ENCODE data around the gene SKA1. TPM values are rescaled to one million over a fixed set of nuclear protein-coding genes. Genes with fewer than 3 reads are reported as not detected.

Gene SKA1
- total RNA-seq, result under 1 TPM; 0.21 to 0.74 TPM
- long read RNA-seq, result 0 reads

DNA sequence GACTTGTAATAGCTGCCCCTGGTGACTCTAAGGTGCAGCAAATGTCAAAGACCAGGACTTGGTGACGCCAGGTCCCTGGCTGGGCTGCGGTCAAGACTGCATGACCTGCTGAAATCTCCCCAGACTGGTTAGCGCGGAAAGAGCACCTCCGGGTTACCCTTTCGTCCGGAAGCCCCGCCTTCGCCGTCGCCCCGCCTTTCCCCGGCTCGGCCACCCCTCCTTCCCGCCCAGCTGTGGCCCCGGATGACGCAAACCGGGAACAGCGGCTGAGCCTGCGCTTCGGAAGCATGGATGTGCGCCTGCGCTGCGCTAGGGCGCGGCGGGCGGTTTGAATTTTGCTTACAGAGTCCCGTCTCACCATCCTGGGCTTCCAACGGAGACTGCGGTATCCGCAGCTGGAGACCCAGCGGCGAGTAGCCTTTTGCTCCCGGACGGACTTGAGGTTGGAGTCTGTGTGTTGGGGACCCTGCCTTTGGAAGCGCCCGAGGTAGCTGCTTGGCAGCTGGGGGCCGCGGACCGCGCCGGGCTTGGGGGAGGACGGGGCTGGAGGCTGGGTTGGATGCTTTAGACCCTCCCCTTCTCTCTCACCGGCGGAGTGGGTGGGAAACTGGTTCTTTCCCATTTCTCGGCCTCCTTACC, at the start of gene SKA1:
TSS of gene SKA1 (plus strand) at position 294 of the 639 bp plus-strand sequence. CDS start 785 bp downstream, outside the sequence.
- intact Hi-C loops (cut with DNase I), result no loop called here
- ATAC-seq (peak; percentile 100), DNase-seq (peak; percentile 93)

GRCh38 chr18:50327983-50328382, 46.9 kb upstream of the SKA1 start:
- no peak for DNase-seq
- no peak for ATAC-seq

GRCh38 chr18:50330176-50330575, 44.7 kb upstream of the SKA1 start:
- DNase-seq (no peak), ATAC-seq (no peak)
- intact Hi-C loops (cut with DNase I), result no loop called here

More at GRCh38 chr18:50327983-50328382, 46.9 kb upstream of the SKA1 start:
- intact Hi-C loops (cut with DNase I), result no loop called here

GRCh38 chr18:50331691-50332090, 43.2 kb upstream of the SKA1 start:
- no peak for DNase-seq
- no peak for ATAC-seq
- intact Hi-C loops (cut with DNase I), result no loop called here

DNA sequence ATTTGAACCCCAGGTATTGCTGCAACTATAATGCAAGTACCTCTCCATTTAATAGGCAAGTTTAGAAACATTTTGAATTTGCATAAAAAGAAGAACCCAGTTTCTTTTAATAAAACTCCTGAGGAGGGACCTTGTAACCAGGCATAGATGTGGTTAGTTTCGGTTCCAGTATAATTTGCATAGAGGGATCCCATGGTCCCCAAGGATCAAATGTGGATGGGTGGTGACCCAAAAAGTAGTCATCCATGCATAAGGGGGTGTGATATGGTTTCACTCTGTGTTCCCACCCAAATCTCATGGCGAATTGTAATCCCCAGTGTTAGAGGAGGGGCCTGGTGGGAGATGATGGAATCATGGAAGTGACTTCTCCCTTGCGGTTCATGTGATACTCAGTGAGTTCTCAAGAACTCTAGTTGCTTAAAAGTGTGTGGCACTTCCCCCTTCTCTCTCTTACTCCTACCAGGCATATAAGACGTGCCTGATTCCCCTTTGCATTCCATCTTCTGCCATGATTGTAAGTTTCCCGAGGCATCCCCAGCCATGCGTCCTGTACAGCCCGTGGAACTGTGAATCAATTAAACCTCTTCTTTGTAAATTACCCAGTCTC, 40.2 kb upstream of the SKA1 start:
- intact Hi-C loops (cut with DNase I), result no loop called here
- DNase-seq (no peak), ATAC-seq (no peak)

- DNase-seq, result no peak
- no peak for ATAC-seq
- intact Hi-C loops (cut with DNase I), result no loop called here
Measured at GRCh38 chr18:50338122-50338521, 36.7 kb upstream of the SKA1 start.

DNA sequence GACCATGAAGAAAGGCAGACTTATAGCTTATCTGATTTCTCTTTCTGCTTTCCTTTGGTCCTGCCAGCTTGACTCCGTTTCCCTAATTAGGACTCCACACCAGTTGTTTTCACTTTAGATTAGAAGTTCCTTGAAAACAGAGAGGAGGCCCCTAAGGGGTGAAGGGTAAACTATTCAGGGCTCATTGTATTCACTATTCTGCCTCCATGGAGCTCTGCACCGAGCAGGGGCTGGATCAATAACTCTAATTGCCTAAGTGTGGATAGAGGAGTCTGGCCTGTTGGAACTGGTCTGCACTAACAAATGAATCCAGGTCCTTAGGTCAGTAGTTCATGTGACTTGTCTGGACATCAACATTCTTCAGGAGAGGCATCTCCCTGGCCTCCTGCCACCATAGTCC, 36.1 kb upstream of the SKA1 start:
- ATAC-seq, result no peak
- no peak for DNase-seq
- intact Hi-C loops (cut with DNase I), result no loop called here

- ATAC-seq, result no peak
- intact Hi-C loops (cut with DNase I), result no loop called here
Measured at GRCh38 chr18:50340078-50340477, 34.8 kb upstream of the SKA1 start.

GRCh38 chr18:50341443-50341842, 33.4 kb upstream of the SKA1 start:
- ATAC-seq, result no peak
- intact Hi-C loops (cut with DNase I), result no loop called here

More at GRCh38 chr18:50340078-50340477, 34.8 kb upstream of the SKA1 start:
- no peak for DNase-seq

DNA sequence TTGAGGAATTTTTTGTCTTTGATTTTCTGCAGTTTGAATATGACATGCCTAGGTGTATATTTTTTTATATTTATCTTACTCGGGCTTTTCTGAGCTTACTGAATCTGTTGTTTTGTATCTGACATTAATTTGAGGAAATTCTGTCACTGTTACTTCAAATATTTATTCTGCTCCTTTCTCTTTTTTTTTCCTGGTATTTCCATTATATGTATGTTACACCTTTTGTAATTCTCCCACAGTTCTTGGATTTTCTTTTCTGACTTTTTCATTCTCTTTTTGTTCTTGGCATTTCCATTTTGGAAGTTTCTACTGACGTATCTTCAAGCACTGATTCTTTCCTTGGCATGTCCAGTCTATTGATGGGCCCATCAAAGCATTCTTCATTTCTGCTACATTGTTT, 24.1 kb upstream of the SKA1 start:
- intact Hi-C loops (cut with DNase I), result loop anchor here (10.0 kb wide), 2 partner anchors 126 to 836 kb away; no protein-coding TSS in a partner anchor
- ATAC-seq, result no peak
- DNase-seq, result no peak

More at GRCh38 chr18:50341443-50341842, 33.4 kb upstream of the SKA1 start:
- no peak for DNase-seq

GRCh38 chr18:50356036-50356945, 18.6 kb upstream of the SKA1 start:
- no peak for DNase-seq
- ATAC-seq, result peak; percentile 27 to 63
- intact Hi-C loops (cut with DNase I), result loop anchor here (5.0 to 10.0 kb wide), 3 partner anchors 131 to 841 kb away; no protein-coding TSS in a partner anchor

DNA sequence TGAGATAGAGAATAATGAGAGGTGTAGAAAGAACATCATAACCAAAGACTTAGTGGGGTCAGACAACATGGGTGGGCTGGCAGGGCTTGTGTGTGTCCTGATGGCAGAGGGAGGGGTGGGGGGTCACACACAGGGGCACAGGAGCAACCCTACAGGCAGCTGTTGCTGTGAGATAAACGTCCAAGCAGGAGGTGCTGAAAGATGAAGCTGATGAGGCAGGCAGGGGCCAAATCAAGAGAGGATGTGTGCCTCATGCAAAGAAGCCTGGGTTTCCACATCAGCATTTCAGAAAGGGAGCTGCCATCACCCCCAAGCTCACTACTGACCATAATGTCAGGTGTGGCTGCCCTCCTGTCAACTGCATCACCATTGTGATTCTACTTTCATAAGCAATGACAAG, 16.0 kb upstream of the SKA1 start:
- ATAC-seq, result no peak
- intact Hi-C loops (cut with DNase I), result loop anchor here (5.0 to 10.0 kb wide), 3 partner anchors 134 to 844 kb away; no protein-coding TSS in a partner anchor
- no peak for DNase-seq

- DNase-seq (no peak), ATAC-seq (no peak)
- intact Hi-C loops (cut with DNase I), result loop anchor here (5.0 to 10.0 kb wide), 3 partner anchors 135 to 845 kb away; no protein-coding TSS in a partner anchor
Measured at GRCh38 chr18:50359806-50360205, 15.0 kb upstream of the SKA1 start.

- no peak for ATAC-seq
- intact Hi-C loops (cut with DNase I), result no loop called here
- no peak for DNase-seq
Measured at GRCh38 chr18:50360611-50361010, 14.2 kb upstream of the SKA1 start.

DNA sequence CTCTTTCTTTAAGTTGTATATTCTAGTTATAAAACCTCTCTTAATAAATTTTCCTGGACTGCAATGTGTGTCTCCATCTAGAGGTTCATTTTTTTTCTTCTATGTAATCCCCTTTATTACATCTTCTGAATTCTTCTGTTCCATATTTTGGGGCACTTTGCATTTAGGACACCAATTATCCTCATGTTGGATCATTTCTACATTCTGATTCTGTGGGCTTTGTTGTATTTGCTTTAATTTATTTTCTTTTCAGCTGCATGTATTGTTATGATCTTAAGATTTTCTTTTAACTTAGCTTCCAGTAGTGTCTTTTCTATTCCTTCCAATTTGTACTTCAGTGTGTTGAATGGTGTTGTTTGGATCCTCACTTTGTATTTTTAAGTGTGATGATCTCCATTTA, 5.2 kb upstream of the SKA1 start:
- DNase-seq, result no peak
- intact Hi-C loops (cut with DNase I), result no loop called here
- ATAC-seq, result no peak

DNA sequence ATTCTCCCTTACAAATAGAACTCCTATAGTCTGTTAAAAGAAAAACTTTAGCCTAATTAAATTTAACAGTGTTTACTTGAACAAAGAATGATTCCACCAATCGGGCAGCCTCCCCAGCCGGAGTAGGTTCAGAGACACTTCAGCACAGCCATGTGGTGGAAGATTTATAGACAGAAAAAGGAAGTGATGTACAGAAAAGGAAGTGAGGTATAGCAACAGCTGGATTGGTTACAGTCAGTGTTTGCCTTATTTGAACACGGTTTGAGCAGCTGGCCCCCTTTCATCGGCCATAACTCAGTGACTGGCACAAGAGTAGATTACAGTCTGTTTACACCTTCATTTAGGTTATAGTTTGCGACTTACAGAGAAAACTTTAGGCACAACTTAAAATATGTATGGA, 2.1 kb upstream of the SKA1 start:
- ATAC-seq, result no peak
- intact Hi-C loops (cut with DNase I), result no loop called here
- no peak for DNase-seq

DNA sequence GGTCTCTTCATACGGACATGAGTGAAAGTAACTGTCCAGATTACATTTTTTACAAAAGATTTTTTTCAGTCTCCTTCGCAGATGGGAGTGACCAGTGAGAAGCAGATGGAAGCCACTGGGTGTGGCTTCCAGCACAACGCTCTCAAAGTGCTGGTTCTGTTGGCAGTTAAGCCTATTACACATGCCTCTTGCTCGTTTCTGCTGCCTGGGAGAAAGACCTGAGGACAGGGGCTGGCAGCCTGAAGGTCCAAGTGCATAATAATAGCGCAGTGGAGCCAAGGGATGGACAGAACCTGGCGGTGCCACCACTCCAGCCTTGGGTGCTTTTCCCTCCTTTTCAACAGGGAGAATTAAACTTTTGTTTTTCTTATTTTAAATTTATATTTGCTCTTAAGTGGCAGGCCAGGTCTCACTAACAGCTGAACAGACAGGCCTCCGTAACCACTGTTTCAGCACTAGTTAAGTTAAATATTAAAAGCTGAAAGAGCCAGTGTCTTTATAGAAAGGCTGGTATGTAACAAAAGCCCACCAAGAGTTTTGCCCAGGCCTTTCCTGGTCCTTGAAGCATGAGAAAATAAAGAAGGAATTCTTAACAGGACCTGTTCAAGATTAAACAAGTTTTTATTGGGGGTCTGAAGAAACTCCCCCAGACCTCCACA, 1.2 kb upstream of the SKA1 start:
- ATAC-seq (no peak), DNase-seq (no peak)
- intact Hi-C loops (cut with DNase I), result no loop called here

GRCh38 chr18:50374220-50374752, 560 bp upstream of the SKA1 start:
- ATAC-seq, result peak in 1 of 2 donors; percentile 1
- intact Hi-C loops (cut with DNase I), result no loop called here
- no peak for DNase-seq

Measured in left cardiac atrium (tissue), 4 donors.